GM19395 (cell line): ENCODE results near the gene DDRGK1.
A peak's percentile ranks its signal among the peaks of the same experiment; 100 is the strongest.
"Not testable (repeated sequence)": the region's sequence is repeated elsewhere in the genome, so short reads cannot be mapped to it uniquely, and the experiment has no call there.

Experiments used
- ATAC-seq: cut with Tn5 transposase; IDR thresholded peaks from one replicate; pipeline ENCODE4 v1.9.1; 2021; ENCODE audit warnings: mild to moderate bottlenecking, moderate library complexity; ENCODE audit not compliant: unreplicated experiment

Gene DDRGK1

DNA sequence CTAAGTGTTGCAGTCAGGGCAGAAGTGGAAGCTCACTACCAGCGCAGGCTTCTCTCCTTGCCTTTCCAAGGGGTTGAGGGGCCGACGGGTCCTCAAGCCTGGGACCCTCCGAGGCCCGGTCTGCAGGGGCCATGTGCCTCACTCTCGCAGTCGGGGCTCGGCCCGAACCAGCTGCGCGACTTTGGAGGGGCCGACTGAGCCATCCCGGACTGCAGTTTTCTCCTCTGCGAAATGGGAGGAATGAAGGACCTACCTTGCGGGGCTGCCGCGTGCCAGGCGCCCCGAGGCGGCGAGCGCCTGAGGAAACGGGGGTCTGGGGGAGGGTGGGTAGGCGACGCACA lies 36.8 kb downstream of the DDRGK1 start:
- ATAC-seq: no peak

DNA sequence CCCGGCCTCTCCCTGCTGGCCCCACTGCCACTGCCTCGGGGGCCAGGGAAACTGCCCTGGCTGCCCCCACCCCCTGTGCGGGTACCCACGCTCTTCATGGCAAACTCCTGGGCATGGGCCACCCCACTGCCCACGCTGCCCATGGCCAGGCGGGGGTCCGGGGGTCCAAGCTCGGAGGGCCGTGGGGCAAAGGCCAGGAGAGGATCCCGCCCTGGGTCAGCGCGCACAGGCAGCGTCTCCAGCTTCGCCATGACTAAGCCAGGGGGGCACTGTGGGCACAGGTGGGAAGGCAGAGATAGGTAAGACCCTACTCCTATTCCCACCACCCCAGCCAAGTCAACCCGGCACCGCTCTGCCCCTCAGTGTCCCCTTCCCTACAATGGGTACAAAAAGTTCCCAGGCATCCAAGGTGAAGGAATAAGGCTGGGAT lies 37.6 kb downstream of the DDRGK1 start:
- ATAC-seq: no peak

DNA sequence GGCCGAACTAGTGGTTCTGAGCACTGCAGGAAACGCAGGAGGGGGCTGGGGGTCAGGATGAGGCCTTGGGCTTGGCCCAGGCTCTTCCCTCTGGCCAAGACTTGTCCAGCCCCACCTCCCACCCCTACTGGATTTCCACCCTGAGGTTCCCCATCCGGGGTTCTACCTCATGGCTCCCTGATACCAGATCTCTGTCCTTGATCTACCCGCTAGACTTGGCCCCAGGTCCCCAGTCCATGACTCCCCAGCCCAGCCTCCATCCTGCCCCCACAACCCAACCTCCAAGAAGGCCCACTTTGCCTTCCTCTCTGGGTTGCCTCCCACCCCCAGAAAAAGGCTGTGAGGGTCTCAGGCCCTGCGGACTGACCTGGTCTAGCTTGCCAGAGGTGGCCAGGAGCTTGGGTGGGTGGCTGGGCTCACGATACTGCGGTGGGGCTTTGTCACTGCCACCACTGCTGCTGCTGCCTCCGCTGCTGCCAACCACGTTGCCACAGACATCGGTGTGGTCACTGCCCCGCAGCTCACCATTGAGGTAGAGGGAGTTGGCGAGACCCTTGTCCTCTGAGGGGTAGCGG lies 38.1 kb downstream of the DDRGK1 start:
- ATAC-seq: no peak

DNA sequence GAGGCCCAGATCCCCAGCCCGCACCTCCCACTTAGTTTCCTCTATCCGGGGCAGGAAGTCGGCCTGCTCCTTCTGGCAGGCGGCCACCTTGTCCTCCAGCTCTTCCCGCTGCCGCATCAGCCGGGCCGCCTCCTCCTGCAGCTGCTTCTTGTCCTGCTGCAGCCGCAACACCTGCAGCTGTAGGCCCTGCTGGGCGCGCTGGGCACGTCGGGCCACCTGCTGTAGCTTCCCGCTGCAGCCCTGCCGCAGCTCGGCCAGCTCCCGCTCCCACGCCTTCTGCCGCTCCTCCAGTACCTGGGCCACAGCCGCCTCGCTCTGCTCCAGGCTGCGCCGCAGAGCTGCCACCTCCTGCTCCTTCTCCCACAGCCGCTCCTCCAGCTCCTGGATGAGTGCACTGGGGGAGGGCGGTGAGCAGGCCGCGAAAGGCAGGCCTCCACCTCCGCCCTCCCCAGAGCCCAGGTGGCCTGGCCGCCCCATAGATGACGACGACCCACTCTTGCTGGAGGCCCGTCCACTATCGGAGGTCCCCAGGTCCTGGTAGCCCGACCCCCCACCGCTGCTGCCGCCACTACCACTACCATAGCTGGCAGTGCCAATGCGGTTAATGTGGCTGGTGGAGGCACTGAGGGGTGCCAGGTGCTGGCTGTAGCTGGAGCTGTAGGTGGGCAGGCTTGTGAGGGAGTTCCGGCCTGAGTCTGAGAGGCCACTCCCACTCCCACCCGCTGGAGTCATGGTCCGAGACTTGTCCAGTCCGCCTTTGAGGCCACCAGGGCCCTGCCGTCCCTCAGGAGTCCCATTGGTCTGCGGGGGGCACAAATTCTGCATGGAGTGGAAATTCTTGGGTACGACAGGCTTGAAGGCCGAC lies 38.8 kb downstream of the DDRGK1 start:
- no peak for ATAC-seq

DNA sequence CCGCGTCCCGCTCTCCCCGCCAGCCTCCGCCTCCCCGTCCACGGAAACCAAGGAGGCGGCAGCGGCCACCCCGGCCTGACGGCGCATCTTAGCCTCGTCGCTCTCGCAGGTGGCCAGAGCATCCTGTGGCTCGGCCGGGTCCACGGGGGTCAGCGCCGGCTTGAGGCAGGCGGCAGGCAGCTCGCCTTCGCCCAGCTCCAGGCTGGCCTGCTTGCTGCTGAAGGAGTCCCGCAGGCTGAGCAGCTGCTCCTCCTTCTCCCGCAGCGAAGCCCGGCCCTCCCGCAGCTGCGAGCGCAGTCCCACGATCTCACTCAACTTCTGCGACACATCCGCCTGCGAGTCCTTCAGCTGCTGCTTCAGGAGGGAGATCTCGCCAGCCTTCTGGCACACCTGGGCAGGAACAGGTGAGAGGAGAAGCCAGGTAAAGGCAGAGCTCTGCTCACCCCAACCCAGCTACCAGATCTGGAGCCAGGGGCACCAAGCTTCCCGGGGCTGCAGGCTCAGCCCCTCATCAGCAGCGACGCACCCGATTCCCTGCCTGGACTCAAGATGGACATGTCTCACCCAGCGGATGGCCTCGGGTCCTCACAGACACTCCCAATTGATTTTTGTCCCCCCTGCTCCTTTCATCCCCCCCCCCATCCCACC lies 39.6 kb downstream of the DDRGK1 start:
- no peak for ATAC-seq

DNA sequence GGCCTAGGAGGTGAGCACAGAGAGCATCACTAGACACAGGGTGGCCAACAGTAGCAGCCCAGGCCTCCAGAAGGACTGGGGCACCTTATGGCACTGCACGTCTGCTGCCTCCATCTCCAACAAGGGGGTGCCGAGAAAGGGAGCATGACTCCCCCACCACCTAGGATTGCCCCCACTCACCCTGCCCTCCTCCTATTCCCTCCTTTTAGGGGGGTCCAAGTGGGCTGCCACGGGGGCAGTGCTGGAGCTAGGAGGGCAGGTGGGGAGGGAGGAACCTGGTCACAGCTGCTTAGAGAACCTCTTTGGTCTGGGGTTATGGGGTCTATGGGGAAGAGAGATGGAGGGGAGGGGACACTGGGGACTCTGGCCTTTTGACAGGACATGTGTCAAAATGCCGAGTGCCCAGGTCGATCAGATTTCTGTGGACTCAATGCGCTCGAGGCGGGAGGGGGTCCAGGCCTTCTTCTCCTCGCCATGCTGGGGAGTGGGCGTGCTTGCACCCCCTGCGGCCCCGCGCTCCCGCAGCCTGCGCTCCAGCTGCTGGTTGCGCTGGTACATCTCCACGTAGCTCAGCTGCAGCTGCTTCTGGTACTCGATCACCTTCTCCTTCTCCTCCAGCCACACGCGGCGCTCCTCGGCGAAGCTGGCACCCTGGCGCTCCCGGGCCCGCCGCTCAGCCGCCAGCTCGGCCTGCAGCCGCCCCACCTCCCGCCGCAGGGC lies 40.3 kb downstream of the DDRGK1 start:
- no peak for ATAC-seq

DNA sequence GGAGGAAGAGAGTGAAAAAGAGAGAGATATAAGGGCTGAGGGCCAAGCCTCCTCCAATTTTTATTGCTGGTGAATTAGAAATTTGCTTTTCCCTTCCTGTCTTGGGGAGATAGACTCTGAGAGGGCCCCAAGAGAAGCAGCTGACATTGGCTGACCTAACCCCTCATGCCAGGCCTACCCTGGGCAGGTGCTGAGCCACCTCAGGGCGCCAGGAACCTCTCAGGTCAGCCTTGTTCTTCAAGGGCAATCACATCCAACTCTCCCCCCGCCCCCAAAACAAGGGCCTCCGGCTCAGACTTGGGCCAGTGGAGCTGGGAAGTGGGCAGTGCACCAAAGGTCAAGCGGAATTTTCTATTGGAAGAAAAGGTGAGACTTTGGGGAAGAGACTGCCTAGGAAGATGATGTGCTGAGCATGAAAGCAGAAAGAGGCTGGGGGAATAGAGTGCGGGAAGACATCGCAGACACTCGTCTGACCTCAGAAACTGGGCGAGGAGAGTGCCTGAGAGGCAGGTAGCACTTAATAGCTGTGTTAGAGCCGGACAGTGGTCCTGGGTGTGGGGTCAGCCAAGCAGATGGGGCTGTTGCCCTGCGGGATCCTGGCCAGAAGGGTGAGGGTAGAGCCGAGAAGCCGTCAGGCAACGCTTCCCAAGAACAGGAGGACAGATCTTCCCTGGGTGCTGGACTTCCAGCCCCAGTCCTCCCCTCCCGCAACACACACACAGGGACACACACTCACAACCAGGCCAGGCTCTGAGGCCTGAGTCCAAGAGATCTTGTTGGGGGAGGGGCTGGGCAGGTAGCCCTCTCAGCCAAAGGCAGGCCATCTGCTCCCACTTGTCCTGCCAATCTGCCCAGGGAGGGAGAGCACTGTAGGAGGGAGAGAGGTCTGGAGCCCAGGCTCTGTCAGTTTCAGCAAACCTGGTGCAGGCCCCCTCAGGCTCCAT lies 41.1 kb downstream of the DDRGK1 start:
- ATAC-seq: no peak

DNA sequence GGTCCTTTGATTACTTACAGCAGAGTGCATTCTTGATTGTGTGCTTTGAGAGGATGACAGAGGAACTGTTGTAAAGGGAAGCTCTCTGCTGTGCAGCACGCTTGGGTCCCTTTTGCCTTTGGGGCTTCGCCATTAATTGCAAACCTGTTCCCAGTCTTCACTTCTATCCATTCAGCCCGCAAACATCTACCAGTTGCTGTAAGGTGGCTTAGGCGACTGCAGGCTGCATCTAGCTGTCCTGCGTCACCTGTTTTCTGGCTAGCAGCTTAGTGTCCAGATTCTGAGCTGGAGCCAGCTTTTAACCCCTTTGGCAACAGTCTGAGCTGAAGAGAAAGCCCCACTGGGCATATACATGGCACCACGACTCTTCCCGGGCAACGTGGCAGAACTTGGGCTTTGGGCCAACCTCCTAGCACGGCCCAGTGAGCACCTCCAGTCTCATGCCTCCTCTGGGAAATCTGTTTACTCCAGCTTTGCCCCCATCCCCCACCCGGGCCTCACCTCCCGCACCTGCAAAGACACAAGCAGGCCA lies 42.3 kb downstream of the DDRGK1 start:
- no peak for ATAC-seq

DNA sequence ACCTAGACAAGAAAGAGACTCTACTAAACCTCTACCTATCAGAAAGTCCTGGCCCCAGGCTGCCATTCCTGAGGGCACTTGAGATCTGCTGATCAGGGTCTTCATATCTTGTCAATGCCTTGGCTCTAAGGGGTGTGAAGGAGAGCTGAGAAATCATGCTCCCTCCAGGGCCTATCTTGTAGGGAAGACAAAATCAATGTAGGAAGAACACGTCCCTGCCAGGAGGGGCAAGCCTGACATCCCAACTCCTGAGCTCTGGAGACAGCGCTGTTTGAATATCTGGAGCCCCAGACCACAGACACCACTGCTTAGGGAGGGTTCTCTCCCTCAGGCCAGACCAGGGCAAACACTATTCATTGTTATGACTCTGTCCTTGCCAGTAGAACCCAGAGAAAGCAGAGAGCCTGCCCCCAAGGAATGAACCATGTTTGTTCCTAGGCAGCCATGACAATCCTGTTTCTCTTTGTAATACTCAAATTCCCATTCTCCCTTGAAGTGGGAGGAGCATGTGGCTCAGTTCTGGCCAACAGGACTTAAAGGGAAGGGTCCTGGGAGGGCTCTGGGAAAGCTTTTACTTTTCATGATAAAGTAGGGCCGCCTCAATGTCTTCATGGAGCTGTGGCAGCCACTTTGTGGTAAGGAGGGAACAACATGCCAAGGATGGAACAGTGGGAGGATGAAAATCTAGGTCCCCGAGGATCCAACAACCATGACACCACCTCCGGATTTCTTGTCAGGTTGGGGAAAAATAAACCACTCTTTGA lies 43.0 kb downstream of the DDRGK1 start:
- no peak for ATAC-seq

DNA sequence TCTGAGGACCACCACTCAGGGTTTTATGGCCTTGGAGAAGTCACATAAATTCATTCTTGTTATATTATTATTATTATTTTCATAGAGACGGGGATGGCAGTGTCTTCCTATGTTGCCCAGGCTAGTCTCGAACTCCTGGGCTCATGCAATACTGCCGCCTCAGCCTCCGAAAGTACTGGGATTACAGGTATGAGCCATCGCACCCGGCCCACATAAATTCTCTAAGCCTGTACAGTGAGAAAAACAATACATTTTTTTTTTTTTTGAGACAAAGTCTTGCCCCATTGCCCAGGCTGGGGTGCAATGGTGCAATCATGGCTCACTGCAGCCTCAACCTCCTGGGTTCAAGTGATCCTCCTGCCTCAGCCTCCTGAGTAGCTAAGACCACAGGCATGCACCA lies 44.1 kb downstream of the DDRGK1 start:
- no peak for ATAC-seq

DNA sequence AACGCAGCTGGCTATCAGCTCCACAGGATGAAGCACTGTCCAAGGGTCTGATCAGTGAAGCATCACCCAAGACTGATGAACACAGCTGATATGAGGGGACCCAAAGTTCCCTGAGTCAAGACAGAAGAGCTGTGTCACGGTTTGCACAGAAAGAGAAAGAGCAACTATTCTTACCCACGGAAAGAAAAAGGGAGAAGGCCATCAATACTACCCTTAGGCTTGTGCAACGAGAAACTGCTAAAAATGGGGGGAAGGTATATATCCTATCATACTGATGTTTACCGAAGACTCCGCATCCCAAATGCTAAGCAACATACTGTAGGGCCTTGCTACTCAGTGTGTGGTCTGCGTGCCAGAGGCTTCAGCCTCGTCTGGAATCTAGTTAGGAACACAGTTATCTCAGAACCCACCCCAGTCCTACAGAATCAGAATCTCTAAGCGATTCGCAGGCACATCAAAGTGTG lies 45.5 kb downstream of the DDRGK1 start:
- ATAC-seq: no peak

DNA sequence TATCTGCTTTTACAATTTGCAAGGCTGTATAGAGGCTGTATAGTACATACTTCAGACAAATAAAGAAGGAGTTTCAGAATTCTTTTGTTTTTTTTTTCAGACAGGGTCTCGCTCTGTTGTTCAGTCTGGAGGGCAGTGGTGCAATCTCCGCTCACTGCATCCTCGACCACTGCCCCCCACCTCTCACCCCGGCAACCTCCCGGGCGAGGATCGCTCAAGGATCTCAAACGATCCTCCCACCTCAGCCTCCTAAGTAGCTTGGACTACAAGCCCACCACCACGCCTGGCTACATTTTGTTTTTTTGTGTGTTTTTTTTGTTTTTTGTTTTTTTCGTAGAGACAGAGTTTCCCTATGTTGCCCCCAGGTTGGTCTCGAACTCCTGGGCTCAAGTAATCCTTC lies 46.7 kb downstream of the DDRGK1 start:
- ATAC-seq: no peak

DNA sequence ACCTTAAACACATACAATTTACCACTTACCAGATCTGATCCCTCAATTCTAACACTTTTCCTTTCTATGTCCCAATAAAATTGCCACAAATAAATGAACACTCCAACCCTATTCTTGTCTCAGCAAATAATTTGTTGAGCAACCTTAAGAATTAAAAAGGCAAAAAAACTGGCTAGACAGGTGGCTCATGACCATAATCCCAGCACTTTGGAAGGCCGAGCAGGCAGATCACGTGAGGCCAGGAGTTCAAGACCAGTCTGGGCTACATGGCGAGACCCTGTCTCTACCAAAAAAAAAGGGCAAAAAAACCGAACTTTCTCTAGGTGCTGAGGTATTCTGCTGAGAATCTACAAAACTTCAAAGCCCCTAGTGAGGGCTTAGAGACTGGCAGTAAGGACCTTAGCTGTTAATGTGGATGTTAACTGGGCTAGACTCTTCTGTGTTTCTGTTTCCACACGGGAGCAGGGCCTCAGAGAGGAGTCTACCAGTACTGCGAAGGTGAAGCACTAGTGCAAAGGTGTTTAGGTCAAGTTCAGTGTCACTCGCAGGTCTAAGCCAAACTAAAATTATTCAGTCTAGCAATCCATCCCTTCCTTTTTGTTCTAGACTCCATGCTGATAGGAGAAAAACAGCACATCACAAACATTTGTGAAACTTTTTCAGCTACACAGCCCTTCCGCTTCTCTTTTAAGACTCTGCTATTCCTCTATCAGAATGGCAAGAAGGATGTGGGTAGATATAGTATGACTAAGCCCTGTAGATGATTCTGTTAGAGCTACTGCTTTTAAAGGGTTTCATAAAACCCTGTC lies 47.5 kb downstream of the DDRGK1 start:
- ATAC-seq: peak; percentile 77

DNA sequence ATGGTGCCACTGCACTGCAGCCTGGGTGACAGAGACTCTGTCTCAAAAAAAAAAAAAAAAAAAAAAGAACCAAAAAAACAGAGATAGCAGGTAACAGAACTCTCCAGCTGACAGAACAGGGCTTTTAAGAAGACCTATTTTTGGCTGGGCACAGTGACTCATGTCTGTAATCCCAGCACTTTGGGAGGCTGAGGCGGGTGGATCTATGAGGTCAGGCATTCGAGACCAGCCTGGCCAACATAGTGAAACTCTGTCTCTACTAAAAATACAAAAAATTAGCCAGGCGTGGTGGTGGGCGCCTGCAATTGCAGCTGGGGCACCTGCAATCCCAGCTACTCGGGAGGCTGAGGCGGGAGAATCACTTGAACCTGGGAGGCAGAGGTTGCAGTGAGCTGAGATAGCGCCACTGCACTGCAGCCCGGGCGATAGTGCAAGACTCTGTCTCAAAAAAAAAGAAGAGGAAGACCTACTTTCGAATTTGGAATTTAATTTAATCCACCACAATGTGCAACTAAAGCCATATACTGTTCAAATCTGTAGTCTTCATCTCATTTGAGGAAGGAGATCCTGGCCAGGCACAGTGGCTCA lies 52.3 kb downstream of the DDRGK1 start:
- ATAC-seq: not testable (repeated sequence)

DNA sequence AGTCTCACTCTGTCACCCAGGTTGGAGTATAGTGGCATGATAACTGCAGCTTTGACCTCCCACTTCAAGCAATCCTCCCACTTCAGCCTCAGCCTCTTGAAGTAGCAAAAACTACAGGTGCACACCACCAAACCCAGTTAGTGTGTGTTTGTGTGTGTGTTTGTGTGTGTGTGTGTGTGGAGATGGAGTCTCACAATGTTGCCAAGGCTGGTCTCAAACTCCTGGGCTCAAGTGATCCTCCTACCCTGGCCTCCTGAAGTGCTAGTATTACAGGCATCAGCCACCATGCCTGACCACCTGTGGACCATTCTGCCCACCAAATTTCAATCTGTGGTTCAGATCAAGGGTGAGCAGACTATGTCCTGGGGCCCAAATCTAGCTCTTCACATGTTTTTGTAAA lies 53.6 kb downstream of the DDRGK1 start:
- ATAC-seq: no peak

DNA sequence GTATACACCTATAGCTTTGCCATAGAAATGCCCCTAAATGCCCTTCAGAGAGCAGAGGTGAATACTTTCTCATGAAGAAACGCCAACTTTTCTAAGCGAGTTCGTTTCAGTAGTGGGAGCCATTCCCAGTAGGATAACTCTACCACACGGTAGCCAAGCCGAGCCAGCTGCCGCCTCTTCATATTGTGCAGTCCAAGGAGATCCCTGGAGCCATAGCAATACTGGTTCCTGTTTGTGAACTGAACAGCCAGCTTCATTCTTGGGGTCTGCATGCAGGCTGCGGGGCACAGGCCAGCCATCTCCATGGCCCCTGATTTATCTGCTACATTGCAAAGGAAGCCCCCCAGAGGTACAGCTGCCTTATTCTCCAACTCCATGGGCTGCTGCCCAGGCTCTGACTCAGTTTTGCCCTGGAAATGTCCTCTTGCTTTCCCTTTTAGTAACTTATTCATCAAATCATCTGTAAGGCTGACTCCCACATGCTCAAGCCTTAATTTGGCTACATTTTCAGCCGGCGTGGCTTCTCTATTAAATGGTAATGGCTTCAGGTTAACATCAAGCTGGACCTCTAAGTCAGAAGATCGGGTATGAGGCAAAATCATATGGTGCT lies 57.6 kb downstream of the DDRGK1 start:
- ATAC-seq: no peak

DNA sequence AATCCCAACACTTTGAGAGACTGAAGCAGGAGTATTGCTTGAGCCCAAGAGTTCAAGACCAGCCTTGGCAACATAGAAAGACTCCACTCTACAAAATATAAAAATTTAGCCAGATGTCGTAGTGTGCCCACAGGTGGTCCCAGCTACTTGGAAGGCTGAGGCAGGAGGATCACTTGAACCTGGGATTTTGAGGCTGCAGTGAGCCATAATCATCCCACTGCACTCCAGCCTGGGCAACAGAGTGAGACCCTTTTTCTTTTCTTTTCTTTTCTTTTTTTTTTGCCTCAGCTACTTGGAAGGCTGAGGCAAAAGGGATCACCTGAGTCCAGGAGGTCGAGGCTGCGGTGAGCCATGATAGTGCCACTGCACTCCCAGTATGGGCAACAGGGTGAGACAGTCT lies 62.7 kb downstream of the DDRGK1 start:
- no peak for ATAC-seq
